GM12892 (cell line): Measurements from ENCODE around the gene ZBTB39. TPM values are rescaled to one million over a fixed set of nuclear protein-coding genes. Genes with fewer than 3 reads are reported as not detected.
"Not testable (repeated sequence)": the region's sequence is repeated elsewhere in the genome, so short reads cannot be mapped to it uniquely, and the experiment has no call there.

Experiments used
- DNase-seq: peaks from one replicate; pipeline ENCODE4 v3.0.0; 2011; ENCODE audit not compliant: insufficient read length
- FAIRE-seq: peaks from 2 replicates; lab custom pipeline; 2011; peaks lifted over from hg19 to GRCh38; lab: Jason Lieb, UNC
- POLR2A ChIP-seq: IDR thresholded peaks from 2 replicates; pipeline ENCODE4 v1.6.1; 2011; ENCODE audit warnings: low read depth, low read length, control low read depth
- POLR2AphosphoS5 ChIP-seq: IDR thresholded peaks from 2 replicates; pipeline ENCODE4 v1.6.1; 2011; ENCODE audit warnings: low read depth, low read length, control low read depth
- TAF1 ChIP-seq: IDR thresholded peaks from 2 replicates; pipeline ENCODE4 v1.6.1; 2011; ENCODE audit warnings: low read depth, mild to moderate bottlenecking, control low read depth, low read length, borderline replicate concordance
- polyA plus RNA-seq: library from polyadenylated mRNA; unstranded; fragments of >200 nt; gene quantifications from one replicate; pipeline ENCODE4 v1.2.1, GENCODE V29; 2012; ENCODE audit warnings: missing spikeins, inconsistent platforms; ENCODE audit not compliant: missing spikeins

The ZBTB39 gene
- polyA plus RNA-seq = 3.1 TPM

- DNase-seq = peak; percentile 81
- FAIRE-seq = peak; percentile 58
- no peak for TF ChIP-seq POLR2AphosphoS5
- no peak for TF ChIP-seq TAF1
- TF ChIP-seq POLR2A = peak; percentile 74; the same call in 1 of the 2 replicates
These were observed at the start of gene ZBTB39 for GRCh38 chr12:57005980-57006808. TSS of gene ZBTB39 (minus strand) at chr12:57006546. CDS start at chr12:57004917, 1,629 bp downstream.

GRCh38 chr12:57055824-57056223 lies 49.5 kb upstream of the ZBTB39 start:
- TF ChIP-seq TAF1 = no peak
- TF ChIP-seq POLR2A = no peak
- TF ChIP-seq POLR2AphosphoS5 = no peak
- DNase-seq = no peak
- FAIRE-seq = no peak

- DNase-seq, FAIRE-seq: not testable (repeated sequence)
These were observed 47.6 kb upstream of the ZBTB39 start for GRCh38 chr12:57053901-57054300.

GRCh38 chr12:57053146-57053545 lies 46.8 kb upstream of the ZBTB39 start:
- FAIRE-seq = not testable (repeated sequence)

GRCh38 chr12:57051011-57051410 lies 44.7 kb upstream of the ZBTB39 start:
- no peak for TF ChIP-seq TAF1
- no peak for TF ChIP-seq POLR2AphosphoS5
- TF ChIP-seq POLR2A = no peak
- no peak for FAIRE-seq

More at GRCh38 chr12:57053146-57053545, 46.8 kb upstream of the ZBTB39 start:
- DNase-seq = not testable (repeated sequence)

GRCh38 chr12:57049890-57050289 lies 43.5 kb upstream of the ZBTB39 start, which contains the start of gene MYO1A:
TSS of gene MYO1A (minus strand) at chr12:57050129. CDS start at chr12:57048323, 1,806 bp downstream.
- TF ChIP-seq POLR2AphosphoS5 = no peak
- no peak for TF ChIP-seq POLR2A
- no peak for TF ChIP-seq TAF1
- no peak for DNase-seq
- FAIRE-seq = no peak

More at GRCh38 chr12:57051011-57051410, 44.7 kb upstream of the ZBTB39 start:
- DNase-seq = no peak

- no peak for FAIRE-seq
- no peak for TF ChIP-seq POLR2AphosphoS5
- no peak for DNase-seq
These were observed 42.7 kb upstream of the ZBTB39 start for GRCh38 chr12:57049119-57049446.

GRCh38 chr12:57048423-57049118 lies 42.2 kb upstream of the ZBTB39 start:
- TF ChIP-seq POLR2AphosphoS5 (no peak), TAF1 (no peak), POLR2A (no peak)
- FAIRE-seq (no peak), DNase-seq (no peak)

- no peak for TF ChIP-seq POLR2A
- no peak for TF ChIP-seq POLR2AphosphoS5
- TF ChIP-seq TAF1 = no peak
- DNase-seq (no peak), FAIRE-seq (no peak)
These were observed 41.6 kb upstream of the ZBTB39 start for GRCh38 chr12:57047981-57048380.

GRCh38 chr12:57046947-57047890 lies 40.9 kb upstream of the ZBTB39 start:
- no peak for DNase-seq
- FAIRE-seq = peak; percentile 85
- TF ChIP-seq POLR2A (no peak), TAF1 (no peak), POLR2AphosphoS5 (no peak)

- DNase-seq (no peak), FAIRE-seq (no peak)
These were observed 39.9 kb upstream of the ZBTB39 start for GRCh38 chr12:57046086-57046791.

More at GRCh38 chr12:57046086-57046791, 39.9 kb upstream of the ZBTB39 start:
- TF ChIP-seq POLR2A (no peak), TAF1 (no peak), POLR2AphosphoS5 (no peak)
